Breast epithelium (tissue), 4 donors: ENCODE results near the gene SRSF1. TPM values are rescaled to one million over a fixed set of nuclear protein-coding genes. Genes with fewer than 3 reads are reported as not detected.

Source experiments
- DNase-seq, 2 donors: peaks; one replicate each; pipeline ENCODE4 v3.0.0-alpha.2; 2019; ENCODE audit warnings: low spot score in 2 of 2
- H3K27ac ChIP-seq, 2 donors: fragments of 200-600 bp; sonication (generic) in 1 of 2; one replicate each; pipeline ENCODE4 v1.5.1; 2016 to 2019; ENCODE audit warnings: mild to moderate bottlenecking in 1 of 2
- H3K27me3 ChIP-seq, 2 donors: fragments of 200-600 bp; sonication (generic) in 1 of 2; one replicate each; pipeline versions ENCODE4 v1.5.1 to v1.6.0; 2017 to 2019; ENCODE audit warnings: control low read depth in 1 of 2, mild to moderate bottlenecking in 1 of 2
- H3K36me3 ChIP-seq: fragments of 200-600 bp; one replicate; pipeline ENCODE4 v1.5.1; 2019
- H3K4me1 ChIP-seq, 2 donors: fragments of 200-600 bp; sonication (generic); one replicate each; pipeline ENCODE4 v1.5.1; 2016 to 2019; ENCODE audit warnings: control low read depth in 1 of 2
- H3K4me3 ChIP-seq, 3 donors: fragments of 200-600 bp; sonication (generic); 1 replicate in 2 of 3; 2 replicates in 1 of 3; pipeline ENCODE4 v1.5.1; 2016 to 2019; ENCODE audit warnings: mild to moderate bottlenecking in 3 of 3, moderate library complexity in 2 of 3
- H3K9me3 ChIP-seq, 2 donors: fragments of 200-600 bp; sonication (generic) in 1 of 2; one replicate each; pipeline ENCODE4 v1.5.1; 2016 to 2019; ENCODE audit warnings: control low read depth in 1 of 2
- POLR2A ChIP-seq: fragments of 450-650 bp; IDR thresholded peaks from one replicate; pipeline ENCODE4 v1.6.1; 2016; ENCODE audit warnings: antibody characterized with exemption, mild to moderate bottlenecking, moderate library complexity
- POLR2AphosphoS5 ChIP-seq, 3 donors: sonication (generic); formaldehyde crosslinking; IDR thresholded peaks; one replicate each; pipeline ENCODE4 v1.6.1; 2017; ENCODE audit warnings: antibody characterized with exemption in 3 of 3
- intact Hi-C: fragments of 100-400 bp; cut with DNase I; formaldehyde crosslinking; loops from one replicate; pipeline ENCODE4 v1.15.1; 2023; ENCODE audit warnings: low total_unique reads
- total RNA-seq, 3 donors: library from RNA; depleted of rRNA; stranded (reverse); fragments of >200 nt; gene quantifications; one replicate each; pipeline ENCODE4 v1.1.0, GENCODE V29; 2016
- TF ChIP-seq, protein P1 (sequence below), 3 donors: fragments of 450-650 bp; IDR thresholded peaks; one replicate each; pipeline ENCODE4 v1.5.1; 2016 to 2017; ENCODE audit warnings: antibody characterized with exemption in 3 of 3, mild to moderate bottlenecking in 3 of 3, moderate library complexity in 3 of 3

Gene SRSF1
- total RNA-seq, 3 donors from 2014 or later: 176 to 202 (median 185) TPM

DNA sequence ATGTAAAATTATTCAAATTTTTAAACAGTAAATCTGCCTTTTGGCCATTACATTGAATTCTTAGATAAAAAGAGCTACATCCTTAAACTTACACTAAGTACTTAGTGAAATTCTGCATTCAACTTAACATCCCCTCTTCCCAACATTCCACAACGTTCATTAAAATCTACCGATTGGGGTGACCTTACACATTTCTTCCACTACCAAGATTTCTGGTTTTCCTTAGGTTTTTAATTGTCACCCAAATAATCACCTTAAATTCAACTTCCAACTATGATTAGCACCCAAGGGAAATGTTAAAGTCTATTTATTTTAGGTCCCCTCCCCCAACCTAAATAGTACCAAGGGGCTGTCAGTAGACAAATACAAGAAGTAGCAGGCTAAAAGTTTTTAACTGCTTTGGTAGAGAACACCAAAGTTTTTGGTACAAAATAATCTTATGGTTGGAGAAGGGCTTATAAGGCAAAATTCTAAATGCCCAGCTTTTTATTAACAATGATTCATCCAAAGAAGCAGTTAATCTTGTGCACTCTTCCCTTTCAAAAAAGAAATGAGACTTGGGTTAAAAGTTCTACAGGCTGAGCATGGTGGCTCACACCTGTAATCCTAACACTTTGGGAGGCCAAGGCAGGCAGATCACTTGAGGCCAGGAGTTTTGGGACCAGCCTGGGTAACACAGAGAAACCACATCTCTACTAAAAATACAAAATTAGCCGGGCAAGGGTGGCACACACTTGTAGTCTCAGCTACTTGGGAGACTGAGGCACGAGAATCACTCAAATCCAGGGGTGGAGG is 4.7 kb downstream of the SRSF1 start:
- peaks cover 7 to 9% of the 10 kb centered on the region in 2 donors for H3K4me1 ChIP-seq
- no peak overlapping the region for H3K4me3 ChIP-seq
- no peak for DNase-seq
- no peaks in the 10 kb centered on the region for H3K9me3 ChIP-seq
- intact Hi-C loops: no loop called here
- no peaks in the 10 kb centered on the region for H3K27me3 ChIP-seq
- no peak overlapping the region for H3K27ac ChIP-seq
- TF ChIP-seq POLR2A (no peak), POLR2AphosphoS5 (IDR thresholded peaks at IDR 0.05) (no peak)
- TF ChIP-seq, protein P1, sequence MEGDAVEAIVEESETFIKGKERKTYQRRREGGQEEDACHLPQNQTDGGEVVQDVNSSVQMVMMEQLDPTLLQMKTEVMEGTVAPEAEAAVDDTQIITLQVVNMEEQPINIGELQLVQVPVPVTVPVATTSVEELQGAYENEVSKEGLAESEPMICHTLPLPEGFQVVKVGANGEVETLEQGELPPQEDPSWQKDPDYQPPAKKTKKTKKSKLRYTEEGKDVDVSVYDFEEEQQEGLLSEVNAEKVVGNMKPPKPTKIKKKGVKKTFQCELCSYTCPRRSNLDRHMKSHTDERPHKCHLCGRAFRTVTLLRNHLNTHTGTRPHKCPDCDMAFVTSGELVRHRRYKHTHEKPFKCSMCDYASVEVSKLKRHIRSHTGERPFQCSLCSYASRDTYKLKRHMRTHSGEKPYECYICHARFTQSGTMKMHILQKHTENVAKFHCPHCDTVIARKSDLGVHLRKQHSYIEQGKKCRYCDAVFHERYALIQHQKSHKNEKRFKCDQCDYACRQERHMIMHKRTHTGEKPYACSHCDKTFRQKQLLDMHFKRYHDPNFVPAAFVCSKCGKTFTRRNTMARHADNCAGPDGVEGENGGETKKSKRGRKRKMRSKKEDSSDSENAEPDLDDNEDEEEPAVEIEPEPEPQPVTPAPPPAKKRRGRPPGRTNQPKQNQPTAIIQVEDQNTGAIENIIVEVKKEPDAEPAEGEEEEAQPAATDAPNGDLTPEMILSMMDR (IDR thresholded peaks at IDR 0.05): no peak
- no peaks in the 10 kb centered on the region for H3K36me3 ChIP-seq

DNA sequence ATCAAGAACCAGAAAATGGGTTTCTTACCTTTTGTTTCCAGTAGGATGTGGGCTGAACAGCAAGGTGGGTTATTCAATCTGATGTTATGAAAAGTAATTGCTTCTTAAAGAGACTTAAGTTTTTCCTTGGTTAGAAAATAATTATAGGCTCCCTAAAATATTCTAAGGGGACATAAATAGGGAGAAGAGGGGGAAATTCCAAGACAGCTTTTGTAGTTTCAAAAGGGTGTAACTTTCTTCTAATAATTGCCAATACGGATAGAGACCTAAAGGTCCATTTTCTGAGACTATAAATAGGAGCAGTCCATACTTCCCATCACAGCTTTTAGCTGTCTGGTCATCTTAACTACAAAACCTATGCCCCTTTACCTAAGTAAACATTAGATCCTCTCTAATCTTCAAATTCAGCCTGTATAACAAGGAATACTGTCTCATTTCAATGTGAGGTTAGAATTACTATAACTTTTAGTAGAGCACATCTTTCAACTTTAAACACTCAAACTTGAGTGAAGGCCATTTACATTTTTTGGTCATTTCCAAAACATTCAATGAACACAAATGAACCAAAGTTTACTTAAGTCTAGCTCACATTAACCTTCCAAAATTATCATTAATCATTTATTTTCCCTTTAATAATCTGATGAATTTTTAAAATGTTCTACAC is 5.5 kb downstream of the SRSF1 start:
- Histone ChIP-seq H3K4me1 (peaks cover 7 to 9% of the 10 kb centered on the region in 2 donors), H3K27ac (no peak overlapping the region), H3K27me3 (no peaks in the 10 kb centered on the region), H3K9me3 (no peaks in the 10 kb centered on the region), H3K4me3 (no peak overlapping the region), H3K36me3 (no peaks in the 10 kb centered on the region)
- no peak for DNase-seq
- intact Hi-C loops: no loop called here
- no peak for TF ChIP-seq POLR2A
- no peak for TF ChIP-seq POLR2AphosphoS5 (IDR thresholded peaks at IDR 0.05)
- TF ChIP-seq, protein P1 (IDR thresholded peaks at IDR 0.05): no peak

DNA sequence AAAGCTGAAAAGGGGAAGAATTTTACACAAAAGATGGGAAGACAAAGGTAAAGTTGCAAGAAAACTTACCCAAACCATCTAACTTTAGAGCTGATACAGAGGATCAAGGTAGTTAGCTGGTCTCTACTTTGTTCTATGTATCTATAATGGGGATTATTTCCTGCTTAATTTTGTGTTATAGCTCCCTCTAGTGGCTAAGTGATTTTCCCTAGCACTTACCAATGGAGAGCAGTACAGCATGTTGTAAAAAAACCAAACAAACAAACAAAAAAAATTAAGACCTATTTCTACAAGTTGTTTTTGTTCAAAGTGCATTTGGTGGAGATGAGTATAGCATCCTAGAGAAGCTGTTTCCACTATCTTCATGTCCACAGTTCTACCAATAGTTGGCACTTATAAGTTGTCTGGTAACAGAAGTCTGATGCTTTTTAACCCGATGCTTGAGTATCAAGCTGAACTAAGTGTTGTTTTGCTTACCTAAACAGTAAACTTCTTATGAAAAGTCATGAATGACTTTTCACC is 7.5 kb downstream of the SRSF1 start:
- TF ChIP-seq, protein P1 (IDR thresholded peaks at IDR 0.05): peak; percentile 59 to 83 (median 77)
- no peak for TF ChIP-seq POLR2AphosphoS5 (IDR thresholded peaks at IDR 0.05)
- no peak overlapping the region for H3K27ac ChIP-seq
- intact Hi-C loops: loop anchor here (10.0 kb wide), 2 partner anchors 115 to 935 kb away; no protein-coding TSS in a partner anchor
- H3K9me3 ChIP-seq: no peaks in the 10 kb centered on the region
- H3K4me3 ChIP-seq: no peak overlapping the region
- peaks cover 0 to 4% of the 10 kb centered on the region in 2 donors for H3K4me1 ChIP-seq
- DNase-seq: no peak
- no peaks in the 10 kb centered on the region for H3K36me3 ChIP-seq
- no peaks in the 10 kb centered on the region for H3K27me3 ChIP-seq

DNA sequence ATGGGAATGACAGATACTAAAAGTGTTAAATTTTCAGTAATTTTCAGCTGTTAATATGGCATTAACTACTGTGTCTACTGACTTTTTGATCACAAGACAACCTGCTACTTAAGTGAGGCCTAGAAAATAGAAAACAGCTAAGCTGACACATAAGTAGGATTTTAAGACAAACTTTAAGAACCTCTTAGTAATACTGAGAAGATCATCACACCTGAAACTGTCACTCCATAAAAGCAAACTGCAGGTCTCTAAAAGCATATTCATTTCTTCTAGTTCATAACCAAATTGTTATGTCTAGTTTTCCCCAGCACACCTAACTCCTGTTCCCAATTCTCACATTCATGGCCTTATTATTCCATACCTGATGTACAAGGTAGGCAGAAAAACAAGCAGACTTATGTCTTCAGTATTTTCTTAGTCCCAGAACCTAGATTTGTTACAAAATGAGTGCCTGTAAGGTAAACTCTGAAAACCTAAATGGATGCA is 8.0 kb downstream of the SRSF1 start:
- Histone ChIP-seq H3K4me3 (no peak overlapping the region), H3K36me3 (no peaks in the 10 kb centered on the region), H3K9me3 (no peaks in the 10 kb centered on the region), H3K27ac (no peak overlapping the region), H3K27me3 (no peaks in the 10 kb centered on the region), H3K4me1 (peaks cover 0 to 4% of the 10 kb centered on the region in 2 donors)
- no peak for DNase-seq
- intact Hi-C loops: loop anchor here (10.0 kb wide), 2 partner anchors 116 to 936 kb away; no protein-coding TSS in a partner anchor
- no peak for TF ChIP-seq POLR2A
- TF ChIP-seq POLR2AphosphoS5 (IDR thresholded peaks at IDR 0.05): no peak
- TF ChIP-seq, protein P1 (IDR thresholded peaks at IDR 0.05): no peak
